DMS153 treated with DMSO at 0.1 percent for 48 hours (cell line): ENCODE measurements around the gene MRPS34.
"Not testable (repeated sequence)": the region's sequence is repeated elsewhere in the genome, so short reads cannot be mapped to it uniquely, and the experiment has no call there.

Experiments used
- DNase-seq: peaks from one replicate; lab custom pipeline; 2025; ENCODE audit not compliant: unreplicated experiment; lab: John Stamatoyannopoulos, UW

MRPS34 gene

GRCh38 chr16:1757714-1758461, 15.0 kb downstream of the MRPS34 start:
- DNase-seq, result no peak

- DNase-seq, result no peak
Measured at GRCh38 chr16:1754204-1754603, 18.7 kb downstream of the MRPS34 start.

- DNase-seq, result no peak
Measured at GRCh38 chr16:1752853-1753252, 20.1 kb downstream of the MRPS34 start.

GRCh38 chr16:1751946-1752345, 21.0 kb downstream of the MRPS34 start:
- no peak for DNase-seq

GRCh38 chr16:1749152-1750117, 23.5 kb downstream of the MRPS34 start:
- DNase-seq, result no peak

- DNase-seq, result no peak
Measured at GRCh38 chr16:1747934-1748333, 25.0 kb downstream of the MRPS34 start.

GRCh38 chr16:1746693-1747195, 26.2 kb downstream of the MRPS34 start:
- DNase-seq, result no peak

GRCh38 chr16:1745900-1746692, 26.8 kb downstream of the MRPS34 start:
- no peak for DNase-seq

GRCh38 chr16:1745181-1745899, 27.6 kb downstream of the MRPS34 start:
- no peak for DNase-seq

- DNase-seq, result no peak
Measured at GRCh38 chr16:1744338-1744840, 28.5 kb downstream of the MRPS34 start.

GRCh38 chr16:1743376-1744337, 29.3 kb downstream of the MRPS34 start:
- no peak for DNase-seq

GRCh38 chr16:1741553-1742165, 31.3 kb downstream of the MRPS34 start:
- DNase-seq, result no peak

- no peak for DNase-seq
Measured at GRCh38 chr16:1740781-1741490, 32.0 kb downstream of the MRPS34 start.

GRCh38 chr16:1740234-1740633, 32.7 kb downstream of the MRPS34 start:
- DNase-seq, result no peak

GRCh38 chr16:1734816-1735215, 38.1 kb downstream of the MRPS34 start:
- DNase-seq, result no peak

- DNase-seq, result no peak
Measured at GRCh38 chr16:1734123-1734522, 38.8 kb downstream of the MRPS34 start.

GRCh38 chr16:1732551-1732987, 40.4 kb downstream of the MRPS34 start:
- not testable (repeated sequence) for DNase-seq

GRCh38 chr16:1732071-1732470, 40.9 kb downstream of the MRPS34 start:
- no peak for DNase-seq
